GM23338 (cell line): ENCODE measurements around the gene DNASE1. TPM values are rescaled to one million over a fixed set of nuclear protein-coding genes. Genes with fewer than 3 reads are reported as not detected.

ENCODE experiments used
- ATAC-seq: fragments of 200-7000 bp; cut with Tn5 transposase; 3 replicates; pipeline ENCODE4 v1.9.1; 2020
- DNase-seq: peaks from one replicate; pipeline ENCODE4 v3.0.0-alpha.2; 2015; ENCODE audit warnings: low spot score
- H2AFZ ChIP-seq: fragments of 200-600 bp; sonication (generic); 2 replicates; pipeline ENCODE4 v1.8.0; 2016; ENCODE audit warnings: antibody characterized with exemption, mild to moderate bottlenecking, moderate library complexity
- H3F3A ChIP-seq: fragments of 200-600 bp; sonication (generic); replicated peaks from 2 replicates; pipeline ENCODE4 v1.8.0; 2017; ENCODE audit warnings: antibody characterized with exemption, mixed run types, low read depth
- H3K27ac ChIP-seq: fragments of 200-600 bp; sonication (generic); 2 replicates; pipeline ENCODE4 v1.6.1; 2016; ENCODE audit warnings: low read depth
- H3K27me3 ChIP-seq: fragments of 200-600 bp; sonication (generic); 2 replicates; pipeline ENCODE4 v1.8.0; 2016; ENCODE audit warnings: mild to moderate bottlenecking, mixed run types, moderate library complexity; ENCODE audit not compliant: insufficient read depth
- H3K36me3 ChIP-seq: fragments of 200-600 bp; sonication (generic); 2 replicates; pipeline ENCODE4 v1.8.0; 2016; ENCODE audit warnings: mild to moderate bottlenecking; ENCODE audit not compliant: insufficient read depth
- H3K4me1 ChIP-seq: fragments of 200-600 bp; sonication (generic); 2 replicates; pipeline ENCODE4 v1.8.0; 2016; ENCODE audit warnings: mild to moderate bottlenecking, moderate library complexity; ENCODE audit not compliant: insufficient read depth
- H3K4me2 ChIP-seq: fragments of 200-600 bp; sonication (generic); 2 replicates; pipeline ENCODE4 v1.7.1; 2017; ENCODE audit warnings: mixed run types
- H3K4me3 ChIP-seq: fragments of 200-600 bp; sonication (generic); 2 replicates; pipeline ENCODE4 v1.6.1; 2016; ENCODE audit warnings: mixed run types
- H3K79me2 ChIP-seq: fragments of 200-600 bp; sonication (generic); replicated peaks from 2 replicates; pipeline ENCODE4 v1.8.0; 2017; ENCODE audit warnings: mild to moderate bottlenecking; ENCODE audit not compliant: insufficient read depth
- H3K9me2 ChIP-seq: fragments of 200-600 bp; sonication (generic); 2 replicates; pipeline ENCODE4 v1.8.0; 2017; ENCODE audit not compliant: insufficient read depth
- H4K20me1 ChIP-seq: fragments of 200-600 bp; sonication (generic); replicated peaks from 2 replicates; pipeline ENCODE4 v1.8.0; 2017; ENCODE audit warnings: mild to moderate bottlenecking; ENCODE audit not compliant: insufficient read depth
- H3K27ac Mint-ChIP-seq: 2 replicates; pipeline ENCODE4 v1.8.0; 2020; ENCODE audit warnings: inconsistent platforms, mild to moderate bottlenecking, moderate library complexity, mixed read lengths
- H3K27me3 Mint-ChIP-seq: 3 replicates; pipeline ENCODE4 v1.8.0; 2022; ENCODE audit warnings: low read depth, mild to moderate bottlenecking, moderate library complexity, mixed read lengths, inconsistent platforms; ENCODE audit not compliant: insufficient read depth, poor library complexity
- H3K36me3 Mint-ChIP-seq: 3 replicates; pipeline ENCODE4 v1.8.0; 2021; ENCODE audit warnings: low read depth, mild to moderate bottlenecking, inconsistent platforms, moderate library complexity, mixed read lengths
- H3K4me1 Mint-ChIP-seq: 3 replicates; pipeline ENCODE4 v1.8.0; 2020; ENCODE audit warnings: mild to moderate bottlenecking, inconsistent platforms, mixed read lengths
- H3K4me3 Mint-ChIP-seq: 3 replicates; pipeline ENCODE4 v1.8.0; 2021; ENCODE audit warnings: moderate library complexity, mild to moderate bottlenecking, inconsistent platforms, mixed read lengths
- H3K9me3 Mint-ChIP-seq: 3 replicates; pipeline ENCODE4 v1.8.0; 2020; ENCODE audit warnings: moderate library complexity, mild to moderate bottlenecking, inconsistent platforms, mixed read lengths
- CREB1 ChIP-seq: fragments of 250-450 bp; sonication (Bioruptor Pico); IDR thresholded peaks from 2 replicates; pipeline ENCODE4 v1.5.0; 2020; ENCODE audit warnings: low read depth, mild to moderate bottlenecking, moderate library complexity
- CTCF ChIP-seq, 2 experiments: fragments of 200-600 bp in 1 of 2; sonication (generic) in 1 of 2; conservative IDR thresholded peaks; 2 replicates each; pipeline versions ENCODE4 v1.5.1 to v1.6.1; 2016 to 2017; ENCODE audit warnings: antibody characterized with exemption in 2 of 2, low read depth in 2 of 2, mild to moderate bottlenecking in 2 of 2, moderate library complexity in 1 of 2
- EZH2 ChIP-seq: fragments of 200-600 bp; sonication (generic); IDR thresholded peaks from one replicate; pipeline ENCODE4 v1.8.0; 2017; ENCODE audit warnings: antibody characterized with exemption, mild to moderate bottlenecking, low read depth; ENCODE audit not compliant: unreplicated experiment
- EZH2phosphoT487 ChIP-seq: fragments of 200-600 bp; sonication (generic); IDR thresholded peaks from one replicate; pipeline ENCODE4 v1.8.1; 2018; ENCODE audit warnings: antibody characterized with exemption; ENCODE audit not compliant: unreplicated experiment
- JUNB ChIP-seq: IDR thresholded peaks from one replicate; pipeline ENCODE4 v1.6.1; 2016; ENCODE audit warnings: antibody characterized with exemption; ENCODE audit not compliant: unreplicated experiment
- NANOG ChIP-seq: IDR thresholded peaks from 2 replicates; pipeline ENCODE4 v1.6.1; 2016; ENCODE audit warnings: antibody characterized with exemption, borderline replicate concordance
- POLR2AphosphoS5 ChIP-seq: IDR thresholded peaks from 2 replicates; pipeline ENCODE4 v1.6.1; 2016; ENCODE audit warnings: antibody characterized with exemption, low read depth
- REST ChIP-seq: IDR thresholded peaks from one replicate; pipeline ENCODE4 v1.6.1; 2018; ENCODE audit warnings: antibody characterized with exemption; ENCODE audit not compliant: unreplicated experiment
- STAT1 ChIP-seq: IDR thresholded peaks from one replicate; pipeline ENCODE4 v1.6.1; 2016; ENCODE audit warnings: antibody characterized with exemption; ENCODE audit not compliant: unreplicated experiment
- ZNF114 ChIP-seq: fragments of 250-450 bp; sonication (Bioruptor Pico); IDR thresholded peaks from 2 replicates; pipeline ENCODE4 v1.5.0; 2020; ENCODE audit warnings: mild to moderate bottlenecking, moderate library complexity
- ZNF331 ChIP-seq: fragments of 250-450 bp; sonication (Bioruptor Pico); IDR thresholded peaks from 2 replicates; pipeline ENCODE4 v1.5.0; 2020; ENCODE audit warnings: low read depth, mild to moderate bottlenecking, moderate library complexity
- ZNF462 ChIP-seq: fragments of 250-450 bp; sonication (Bioruptor Pico); IDR thresholded peaks from 2 replicates; pipeline ENCODE4 v1.5.0; 2020; ENCODE audit warnings: mild to moderate bottlenecking, moderate library complexity
- polyA plus RNA-seq: library from polyadenylated mRNA; unstranded; fragments of >200 nt; fragmentation: Nextera tagmentation; extraction: Ambion mirVana; gene quantifications from 2 replicates; pipeline ENCODE4 v1.2.1, GENCODE V29; 2016
- total RNA-seq: library from RNA; depleted of rRNA; stranded (reverse); fragments of >200 nt; shearing (Covaris generic); gene quantifications from 2 replicates; pipeline ENCODE4 v1.2.3, GENCODE V29; 2014
- TF ChIP-seq, protein P1 (sequence below): IDR thresholded peaks from 2 replicates; pipeline ENCODE4 v1.6.1; 2016; ENCODE audit warnings: antibody characterized with exemption

The DNASE1 gene
- total and polyA plus RNA-seq, 2 experiments from 2014 or later = 7.9 to 23.0 TPM

- TF ChIP-seq, protein P1, sequence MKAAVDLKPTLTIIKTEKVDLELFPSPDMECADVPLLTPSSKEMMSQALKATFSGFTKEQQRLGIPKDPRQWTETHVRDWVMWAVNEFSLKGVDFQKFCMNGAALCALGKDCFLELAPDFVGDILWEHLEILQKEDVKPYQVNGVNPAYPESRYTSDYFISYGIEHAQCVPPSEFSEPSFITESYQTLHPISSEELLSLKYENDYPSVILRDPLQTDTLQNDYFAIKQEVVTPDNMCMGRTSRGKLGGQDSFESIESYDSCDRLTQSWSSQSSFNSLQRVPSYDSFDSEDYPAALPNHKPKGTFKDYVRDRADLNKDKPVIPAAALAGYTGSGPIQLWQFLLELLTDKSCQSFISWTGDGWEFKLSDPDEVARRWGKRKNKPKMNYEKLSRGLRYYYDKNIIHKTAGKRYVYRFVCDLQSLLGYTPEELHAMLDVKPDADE = no peak
- TF ChIP-seq EZH2 (no peak), JUNB (no peak)
Measured at GRCh38 chr16:3607634-3608033, 46.9 kb upstream of the DNASE1 start (continued).

DNA sequence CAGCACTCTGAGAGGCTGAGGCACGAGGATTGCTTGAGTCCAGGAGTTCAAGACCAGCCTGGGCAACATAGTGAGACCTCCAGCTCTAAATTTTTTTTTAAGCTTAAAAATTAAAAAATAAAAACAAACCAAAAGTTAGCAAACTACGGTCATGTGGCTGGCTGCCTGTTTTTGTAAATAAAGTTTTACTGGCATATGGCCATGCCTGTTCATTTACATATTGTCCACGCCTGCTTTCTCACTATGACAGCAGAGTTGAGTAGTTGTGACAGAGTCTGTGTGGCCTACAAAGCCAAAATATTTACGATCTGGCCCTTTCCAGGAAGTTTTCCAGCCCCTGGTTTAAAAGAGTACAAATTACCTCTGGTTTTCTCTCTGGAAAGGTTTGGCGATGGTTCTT is 46.4 kb upstream of the DNASE1 start:
- Mint-ChIP-seq H3K9me3 (no peaks in the 10 kb centered on the region), H3K27ac (no peak overlapping the region; the same call in 1 of the 2 replicates), H3K4me1 (peaks cover 16% of the 10 kb centered on the region), H3K27me3 (peaks cover 6% of the 10 kb centered on the region), H3K4me3 (no peak overlapping the region), H3K36me3 (peaks cover 26% of the 10 kb centered on the region)
- Histone ChIP-seq H4K20me1 (peaks cover 9% of the 10 kb centered on the region; the same call in 1 of the 2 replicates), H3K4me2 (no peak overlapping the region), H3K36me3 (peaks cover 8% of the 10 kb centered on the region), H2AFZ (no peak overlapping the region), H3F3A (peaks cover 16% of the 10 kb centered on the region; the same call in 1 of the 2 replicates), H3K79me2 (peaks cover 11% of the 10 kb centered on the region), H3K27ac (no peak overlapping the region), H3K4me3 (no peak overlapping the region), H3K27me3 (no peaks in the 10 kb centered on the region), H3K4me1 (peaks cover 6% of the 10 kb centered on the region), H3K9me2 (no peaks in the 10 kb centered on the region)
- ATAC-seq = no peak
- DNase-seq = no peak
- TF ChIP-seq CTCF (conservative IDR thresholded peaks at IDR 0.05; ENCODE audit: low read depth in 2 of 2) = no peak
- no peak for TF ChIP-seq CREB1 (CRISPR knock-in tag)
- TF ChIP-seq ZNF114 (CRISPR knock-in tag) = no peak
- TF ChIP-seq ZNF331 = no peak
- TF ChIP-seq NANOG = no peak
- TF ChIP-seq ZNF462 (CRISPR knock-in tag) = no peak
- TF ChIP-seq REST = no peak
- no peak for TF ChIP-seq POLR2AphosphoS5
- no peak for TF ChIP-seq EZH2
- TF ChIP-seq EZH2phosphoT487 = no peak
- TF ChIP-seq JUNB = no peak
- no peak for TF ChIP-seq STAT1
